IPS DF 19.7 (cell line): ENCODE data around the gene NPLOC4.

Source experiments
- DNase-seq: peaks from one replicate; pipeline ENCODE4 v3.0.0-alpha.2; 2013; ENCODE audit warnings: low read depth, low spot score

NPLOC4 gene

GRCh38 chr17:81547614-81547982 lies 89.3 kb downstream of the NPLOC4 start:
- DNase-seq, result no peak

- no peak for DNase-seq
Measured at GRCh38 chr17:81546906-81547613, 89.9 kb downstream of the NPLOC4 start.

- DNase-seq, result no peak
Measured at GRCh38 chr17:81545160-81545949, 91.6 kb downstream of the NPLOC4 start.

GRCh38 chr17:81544281-81544974 lies 92.5 kb downstream of the NPLOC4 start:
- no peak for DNase-seq

- DNase-seq, result no peak
Measured at GRCh38 chr17:81543756-81544155, 93.2 kb downstream of the NPLOC4 start.

GRCh38 chr17:81543339-81543675 lies 93.6 kb downstream of the NPLOC4 start:
- no peak for DNase-seq

- DNase-seq, result no peak
Measured at GRCh38 chr17:81542431-81543338, 94.2 kb downstream of the NPLOC4 start.

GRCh38 chr17:81541123-81541522 lies 95.8 kb downstream of the NPLOC4 start:
- no peak for DNase-seq

- no peak for DNase-seq
Measured at GRCh38 chr17:81540676-81541027, 96.3 kb downstream of the NPLOC4 start.

- DNase-seq, result no peak
Measured at GRCh38 chr17:81539961-81540675, 96.8 kb downstream of the NPLOC4 start.

GRCh38 chr17:81539571-81539900 lies 97.4 kb downstream of the NPLOC4 start:
- DNase-seq, result no peak

- no peak for DNase-seq
Measured at GRCh38 chr17:81538651-81539570, 98.0 kb downstream of the NPLOC4 start.

GRCh38 chr17:81537856-81538555 lies 98.9 kb downstream of the NPLOC4 start:
- no peak for DNase-seq

GRCh38 chr17:81537343-81537855 lies 99.5 kb downstream of the NPLOC4 start:
- no peak for DNase-seq

- no peak for DNase-seq
Measured at GRCh38 chr17:81536299-81537290, 100.3 kb downstream of the NPLOC4 start.

- DNase-seq, result no peak
Measured at GRCh38 chr17:81535480-81536298, 101.2 kb downstream of the NPLOC4 start.

GRCh38 chr17:81535007-81535328 lies 101.9 kb downstream of the NPLOC4 start:
- no peak for DNase-seq
